ENCODE data around the gene ACSL1. TPM values are rescaled to one million over a fixed set of nuclear protein-coding genes. Genes with fewer than 3 reads are reported as not detected.
"Not testable (repeated sequence)": the region's sequence is repeated elsewhere in the genome, so short reads cannot be mapped to it uniquely, and the experiment has no call there.

Gene ACSL1
- total RNA-seq, 1 experiment from 2014 or later, result 12.9 TPM

DNA sequence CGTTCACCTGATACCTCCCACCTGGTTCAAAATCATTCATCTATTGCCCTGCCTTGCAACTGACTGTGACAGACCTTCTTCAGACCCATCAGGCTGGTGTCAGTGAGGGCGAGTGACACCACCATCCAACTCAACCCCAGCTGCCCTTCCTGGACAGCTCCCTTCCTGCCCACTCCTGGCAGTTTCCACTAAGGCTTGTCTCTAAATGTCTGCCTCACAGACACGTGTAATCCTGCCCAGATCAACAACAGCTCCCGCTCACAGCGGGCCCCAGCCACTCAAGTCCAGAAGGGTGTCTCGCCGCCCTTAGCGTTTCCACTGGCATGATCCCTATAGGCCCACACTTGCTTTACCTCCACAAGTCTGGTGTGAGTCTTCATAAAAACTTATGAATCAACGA is 28.9 kb downstream of the ACSL1 start:
- H3K9me3 ChIP-seq (replicated peaks), result no peaks in the 10 kb centered on the region
- H3K27ac ChIP-seq, result no peak overlapping the region
- H3K4me1 ChIP-seq, result peaks cover 7% of the 10 kb centered on the region
- H3K4me3 ChIP-seq, result no peak overlapping the region
- DNase-seq, result no peak
- H3K27me3 ChIP-seq, result no peaks in the 10 kb centered on the region
- no peaks in the 10 kb centered on the region for H3K36me3 ChIP-seq

DNA sequence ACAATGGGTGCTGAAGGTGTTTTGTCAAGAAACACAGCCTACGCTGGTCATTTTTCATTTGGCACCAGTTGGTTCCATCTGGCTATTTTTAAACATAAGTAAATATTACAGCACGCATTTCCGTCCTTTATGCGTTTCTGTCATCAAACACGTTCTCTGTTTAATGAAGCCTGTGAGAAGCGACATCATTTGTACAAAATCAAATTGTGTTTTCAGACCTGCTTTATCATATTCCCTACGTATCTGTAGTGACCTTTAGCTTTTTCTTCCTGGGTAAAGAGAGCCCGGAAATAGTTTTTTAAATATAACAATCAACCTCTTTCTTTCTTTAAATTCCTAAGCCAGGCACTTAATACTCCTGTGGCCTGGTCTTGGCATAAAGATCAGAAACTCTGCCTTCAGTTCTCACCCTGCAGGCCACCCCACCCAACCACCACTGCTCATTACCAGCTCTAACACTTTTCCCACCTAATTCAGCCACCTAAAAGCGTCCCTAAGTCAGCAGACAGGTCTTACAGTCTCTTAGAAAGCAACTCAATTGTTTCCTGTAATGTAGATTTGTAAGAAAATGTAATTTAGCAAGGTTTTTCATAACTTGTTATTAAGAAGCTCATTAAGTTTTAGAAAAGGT is 30.4 kb downstream of the ACSL1 start:
- Histone ChIP-seq H3K4me1 (peaks cover 7% of the 10 kb centered on the region), H3K27ac (no peak overlapping the region), H3K36me3 (no peaks in the 10 kb centered on the region), H3K9me3 (replicated peaks) (no peaks in the 10 kb centered on the region), H3K27me3 (no peaks in the 10 kb centered on the region), H3K4me3 (no peak overlapping the region)
- no peak for DNase-seq

DNA sequence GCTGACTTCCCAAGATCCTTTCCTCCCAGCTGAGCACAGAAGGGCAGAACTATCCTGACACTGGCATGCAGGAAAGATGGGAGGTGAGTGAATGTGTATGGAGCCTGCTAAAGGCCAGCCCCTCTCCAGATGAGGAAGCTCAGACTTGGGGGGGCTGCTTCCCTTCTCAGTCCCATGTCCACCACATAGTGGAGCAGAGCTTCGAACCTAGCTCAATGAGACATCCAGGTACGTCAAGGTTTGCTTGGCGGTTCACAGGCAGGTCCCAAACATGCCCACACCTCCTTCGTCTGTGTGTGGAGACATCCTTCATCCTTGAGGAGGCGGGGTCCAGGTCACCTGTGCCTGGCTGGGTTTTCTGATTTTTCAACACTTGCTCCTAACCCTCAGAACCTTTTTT is 31.3 kb downstream of the ACSL1 start:
- Histone ChIP-seq H3K27ac (no peak overlapping the region), H3K9me3 (replicated peaks) (no peaks in the 10 kb centered on the region), H3K4me3 (no peak overlapping the region), H3K4me1 (peaks cover 7% of the 10 kb centered on the region), H3K27me3 (no peaks in the 10 kb centered on the region), H3K36me3 (no peaks in the 10 kb centered on the region)
- DNase-seq, result no peak

DNA sequence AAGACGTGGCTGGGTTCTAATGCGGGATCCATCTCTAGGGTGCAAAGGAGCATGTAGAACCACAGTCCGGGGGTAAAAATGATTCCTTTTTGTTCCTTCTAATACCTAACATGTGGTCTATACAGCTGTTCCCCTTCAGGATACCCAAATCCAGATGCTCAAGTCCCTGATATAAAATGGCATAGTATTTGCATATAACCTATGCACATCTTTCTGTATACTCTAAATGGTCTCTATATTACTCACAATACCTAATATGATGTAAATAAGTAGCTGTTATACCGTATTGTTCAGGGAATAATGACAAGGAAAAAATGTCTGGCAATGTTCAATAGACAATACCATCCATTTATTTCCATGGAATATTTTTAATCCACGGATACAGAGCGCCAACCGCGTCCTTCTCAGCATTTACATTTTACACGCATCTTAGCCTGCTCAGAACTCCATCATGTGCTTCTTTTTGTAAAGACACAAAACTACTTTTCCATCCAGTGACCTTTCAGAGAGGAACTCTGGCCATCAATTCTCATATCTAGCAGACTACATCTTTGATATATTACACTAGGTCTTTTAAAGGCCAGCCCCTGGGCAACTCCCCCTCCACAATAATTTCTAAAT is 31.9 kb downstream of the ACSL1 start:
- Histone ChIP-seq H3K4me3 (no peak overlapping the region), H3K27me3 (no peaks in the 10 kb centered on the region), H3K9me3 (replicated peaks) (no peaks in the 10 kb centered on the region), H3K4me1 (peaks cover 7% of the 10 kb centered on the region), H3K27ac (no peak overlapping the region), H3K36me3 (no peaks in the 10 kb centered on the region)
- no peak for DNase-seq

DNA sequence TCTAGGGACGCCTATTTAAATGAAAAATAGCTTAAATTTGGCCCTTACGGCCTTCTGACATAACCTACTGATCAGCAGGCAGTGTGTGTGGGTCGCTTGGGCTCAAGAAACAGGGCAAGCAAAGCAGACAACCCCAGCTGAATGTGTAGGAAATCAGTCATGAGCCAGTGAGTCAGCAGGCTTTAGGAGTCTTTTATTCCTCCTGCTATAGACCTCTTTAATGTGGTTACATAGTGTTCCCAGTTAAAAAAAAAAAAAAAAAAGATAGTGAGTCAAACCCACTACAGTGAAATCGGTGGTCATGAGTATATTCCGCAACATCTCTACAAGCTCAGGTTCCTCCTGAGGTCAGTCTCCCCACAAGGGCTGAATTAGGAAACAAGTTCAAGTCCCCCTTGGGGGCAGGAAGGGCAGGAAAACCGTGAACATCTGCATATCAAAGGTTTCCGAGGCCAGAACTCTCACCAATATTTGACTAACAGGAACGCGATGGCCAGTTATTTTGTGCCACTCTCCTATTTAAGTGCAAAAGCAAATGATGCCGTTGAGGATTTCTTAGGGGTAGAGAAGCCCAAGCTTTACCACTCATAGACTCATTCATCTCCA is 32.7 kb downstream of the ACSL1 start:
- Histone ChIP-seq H3K36me3 (no peaks in the 10 kb centered on the region), H3K27me3 (no peaks in the 10 kb centered on the region), H3K27ac (no peak overlapping the region), H3K4me1 (peaks cover 7% of the 10 kb centered on the region), H3K4me3 (no peak overlapping the region), H3K9me3 (replicated peaks) (no peaks in the 10 kb centered on the region)
- peak; percentile 26 to 51 for DNase-seq

DNA sequence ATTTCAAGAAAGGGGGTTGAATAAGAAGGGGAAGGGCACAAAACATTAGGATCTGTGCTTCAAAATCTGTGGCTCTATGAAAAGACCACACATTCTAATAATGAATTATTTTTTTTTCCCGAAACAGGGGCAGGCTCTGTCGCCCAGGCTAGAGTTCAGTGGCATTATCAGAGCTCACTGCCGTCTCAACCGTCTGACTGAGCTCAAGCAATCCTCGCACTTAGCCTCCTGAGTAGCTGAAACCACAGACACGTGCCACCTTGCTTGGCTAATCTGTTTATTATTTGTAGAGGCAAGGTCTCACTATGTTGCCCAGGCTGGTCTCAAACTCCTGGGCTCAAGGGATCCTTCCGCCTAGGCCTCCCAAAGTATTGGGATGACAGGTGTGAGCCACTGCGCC is 33.4 kb downstream of the ACSL1 start:
- H3K4me3 ChIP-seq, result no peak overlapping the region
- H3K27ac ChIP-seq, result no peak overlapping the region
- H3K4me1 ChIP-seq, result peaks cover 7% of the 10 kb centered on the region
- DNase-seq, result peak in 1 of 2 experiments; percentile 20
- no peaks in the 10 kb centered on the region for H3K27me3 ChIP-seq
- H3K9me3 ChIP-seq (replicated peaks), result no peaks in the 10 kb centered on the region
- no peaks in the 10 kb centered on the region for H3K36me3 ChIP-seq

DNA sequence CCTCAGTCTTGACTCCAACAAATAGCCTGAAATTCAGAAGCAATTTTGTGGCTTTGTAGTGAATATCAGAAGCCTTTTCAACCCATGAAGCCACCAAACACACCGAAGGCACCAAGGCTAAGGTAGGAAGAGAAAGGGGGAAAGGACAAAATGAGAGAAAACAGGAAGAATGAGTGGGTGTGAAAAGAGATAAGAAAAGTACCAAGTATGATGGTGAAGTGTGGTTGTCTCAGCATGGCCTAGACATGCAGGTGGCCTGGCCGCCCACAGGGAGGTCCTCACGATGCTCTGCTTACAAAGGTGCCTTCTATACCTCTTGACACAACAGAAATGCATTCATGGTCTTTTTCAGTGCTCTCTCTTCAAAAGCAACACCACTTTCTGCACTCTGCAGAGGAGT is 34.9 kb downstream of the ACSL1 start:
- no peak for DNase-seq
- Histone ChIP-seq H3K4me1 (peaks cover 7% of the 10 kb centered on the region), H3K27me3 (no peaks in the 10 kb centered on the region), H3K27ac (no peak overlapping the region), H3K36me3 (no peaks in the 10 kb centered on the region), H3K9me3 (replicated peaks) (no peaks in the 10 kb centered on the region), H3K4me3 (no peak overlapping the region)

DNA sequence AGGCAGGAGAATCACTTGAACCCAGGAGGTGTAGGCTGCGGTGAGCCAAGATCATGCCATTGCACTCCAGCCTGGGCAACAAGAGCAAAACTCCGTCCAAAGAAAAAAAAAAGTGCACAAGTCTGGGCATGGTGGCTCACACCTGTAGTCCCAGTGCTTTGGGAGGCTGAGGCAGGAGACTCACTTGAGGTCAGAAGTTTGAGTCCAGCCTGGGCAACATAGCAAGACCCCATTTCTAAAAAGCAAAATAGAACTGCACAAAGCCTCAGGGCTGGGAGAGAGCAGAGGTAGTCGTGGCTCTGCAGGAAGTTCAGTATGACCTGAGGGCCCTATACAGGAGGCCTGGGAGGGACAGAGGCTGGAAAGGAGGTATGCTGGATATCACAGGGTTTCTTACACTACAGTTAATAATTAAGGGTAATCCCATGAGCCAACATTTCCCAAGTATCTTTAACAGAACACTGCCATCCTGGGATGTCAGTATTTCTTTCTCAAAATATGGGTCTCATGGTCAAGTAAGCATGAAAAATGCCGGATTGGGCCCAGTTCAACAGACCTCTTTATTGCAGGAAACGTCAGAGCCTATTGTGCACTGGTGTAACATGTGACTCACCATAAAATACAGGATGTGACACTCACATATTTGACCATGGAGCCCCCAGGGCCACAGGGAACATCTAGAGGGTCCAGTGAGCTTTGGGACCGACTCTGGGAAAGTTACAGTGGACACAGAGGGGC is 37.8 kb downstream of the ACSL1 start:
- DNase-seq, result no peak
- Histone ChIP-seq H3K36me3 (no peaks in the 10 kb centered on the region), H3K9me3 (replicated peaks) (no peaks in the 10 kb centered on the region), H3K27me3 (no peaks in the 10 kb centered on the region), H3K4me1 (peaks cover 7% of the 10 kb centered on the region), H3K27ac (no peak overlapping the region), H3K4me3 (no peak overlapping the region)

DNA sequence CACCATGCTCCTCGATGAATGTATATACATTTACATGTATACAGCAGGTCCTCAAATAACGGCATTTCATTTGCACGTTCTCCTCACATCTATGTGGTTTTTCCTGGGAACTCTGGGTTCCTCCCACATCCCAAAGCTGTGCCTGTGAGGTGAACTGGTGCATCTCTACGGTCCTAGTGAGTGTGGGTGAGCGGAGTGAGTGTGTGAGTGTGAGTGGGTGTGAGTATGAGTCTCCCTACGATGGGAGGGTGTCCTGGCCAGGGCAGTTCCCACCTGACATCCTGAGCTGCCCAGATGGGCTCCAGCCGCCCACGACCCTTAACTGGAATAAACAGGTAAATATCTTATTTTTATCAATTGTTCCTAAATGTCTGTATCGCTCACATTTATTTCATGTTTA is 40.0 kb downstream of the ACSL1 start:
- no peaks in the 10 kb centered on the region for H3K9me3 ChIP-seq (replicated peaks)
- no peaks in the 10 kb centered on the region for H3K36me3 ChIP-seq
- no peaks in the 10 kb centered on the region for H3K27me3 ChIP-seq
- H3K27ac ChIP-seq, result no peak overlapping the region
- H3K4me3 ChIP-seq, result no peak overlapping the region
- H3K4me1 ChIP-seq, result 0 out of 2 replicates have a peak, but pooled peaks cover 2% of the 10 kb centered on the region
- DNase-seq, result no peak

DNA sequence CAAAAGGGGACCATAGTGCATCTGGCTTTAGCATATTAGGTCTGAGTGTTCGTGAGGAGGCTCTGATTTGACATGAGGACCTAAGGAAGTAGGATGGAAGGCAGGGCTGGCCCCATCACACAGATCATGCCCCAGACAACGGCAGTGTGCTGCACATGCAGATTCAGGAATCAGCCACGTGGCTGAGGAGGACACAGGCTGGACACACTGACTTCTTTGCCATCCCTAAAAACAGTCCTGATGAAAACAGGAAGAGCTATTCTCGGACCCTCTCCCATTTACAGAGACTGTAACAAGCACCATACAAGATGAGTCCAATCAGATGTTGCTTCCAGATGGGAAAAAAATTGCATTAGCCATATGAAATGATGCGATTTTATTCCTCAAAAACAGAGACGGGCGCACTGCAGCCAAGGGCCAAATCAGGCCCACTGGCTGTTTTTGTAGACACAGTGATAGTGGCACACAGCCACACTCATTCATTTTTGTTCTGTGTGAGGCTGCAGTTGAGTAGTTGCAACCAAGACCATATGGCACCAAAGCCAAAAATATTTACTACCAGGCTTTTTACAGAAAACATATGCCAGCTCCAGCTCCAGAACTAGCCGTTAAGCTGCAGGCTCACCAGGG is 41.0 kb downstream of the ACSL1 start:
- Histone ChIP-seq H3K27ac (no peak overlapping the region), H3K4me3 (no peak overlapping the region), H3K9me3 (replicated peaks) (no peaks in the 10 kb centered on the region), H3K4me1 (0 out of 2 replicates have a peak, but pooled peaks cover 2% of the 10 kb centered on the region), H3K27me3 (no peaks in the 10 kb centered on the region), H3K36me3 (no peaks in the 10 kb centered on the region)
- DNase-seq, result no peak

DNA sequence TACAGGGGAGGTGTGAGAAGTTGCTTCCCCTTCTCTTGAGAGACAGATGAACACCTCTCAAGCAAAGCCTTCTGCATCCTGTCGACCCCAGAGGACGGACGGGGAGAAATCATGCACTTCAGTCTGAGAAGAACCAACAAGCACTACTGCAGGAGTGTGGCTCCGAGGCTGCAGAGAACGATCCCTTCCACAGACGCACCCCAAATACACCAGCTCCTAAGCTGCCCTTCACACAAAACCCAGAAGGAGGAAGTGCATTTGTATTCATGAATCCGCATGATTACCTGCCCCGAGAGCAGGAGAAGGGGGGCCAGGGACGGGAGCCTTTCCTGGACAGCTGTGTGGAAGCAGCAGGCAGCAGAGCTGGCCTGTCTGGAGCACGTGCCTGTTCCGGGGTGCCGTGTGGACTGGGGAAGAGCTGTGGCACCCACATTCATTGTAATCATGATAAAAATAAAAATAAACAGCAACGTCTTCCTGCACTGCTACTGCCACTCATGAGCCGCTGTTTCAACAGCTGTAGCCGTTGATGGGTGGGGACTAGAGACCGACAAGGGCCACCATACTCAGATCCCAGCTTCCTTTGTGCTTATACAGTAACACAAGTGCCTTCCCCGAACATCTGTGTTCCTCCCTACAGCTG is 42.9 kb downstream of the ACSL1 start:
- H3K27me3 ChIP-seq, result no peaks in the 10 kb centered on the region
- H3K9me3 ChIP-seq (replicated peaks), result no peaks in the 10 kb centered on the region
- 0 out of 2 replicates have a peak, but pooled peaks cover 2% of the 10 kb centered on the region for H3K4me1 ChIP-seq
- H3K36me3 ChIP-seq, result no peaks in the 10 kb centered on the region
- H3K27ac ChIP-seq, result no peak overlapping the region
- no peak overlapping the region for H3K4me3 ChIP-seq
- peak in 1 of 2 experiments; percentile 19 for DNase-seq

DNA sequence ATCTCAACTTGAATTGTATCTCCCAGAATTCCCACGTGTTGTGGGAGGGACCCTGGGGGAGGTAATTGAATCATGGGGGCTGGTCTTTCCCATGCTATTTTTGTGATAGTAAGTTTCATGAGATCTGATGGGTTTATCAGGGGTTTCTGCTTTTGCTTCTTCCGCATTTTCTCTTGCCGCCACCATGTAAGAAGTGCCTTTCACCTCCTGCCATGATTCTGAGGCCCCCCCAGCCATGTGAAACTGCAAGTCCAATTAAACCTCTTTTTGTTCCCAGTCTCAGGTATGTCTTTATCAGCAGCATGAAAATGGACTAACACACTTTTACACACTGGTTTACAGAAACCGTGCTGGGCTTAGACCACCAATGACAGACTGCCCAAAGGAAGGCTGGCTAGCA is 46.6 kb downstream of the ACSL1 start:
- H3K27me3 ChIP-seq; H3K4me1 ChIP-seq; H3K4me3 ChIP-seq; H3K36me3 ChIP-seq; H3K9me3 ChIP-seq (replicated peaks); H3K27ac ChIP-seq; DNase-seq: not testable (repeated sequence)

DNA sequence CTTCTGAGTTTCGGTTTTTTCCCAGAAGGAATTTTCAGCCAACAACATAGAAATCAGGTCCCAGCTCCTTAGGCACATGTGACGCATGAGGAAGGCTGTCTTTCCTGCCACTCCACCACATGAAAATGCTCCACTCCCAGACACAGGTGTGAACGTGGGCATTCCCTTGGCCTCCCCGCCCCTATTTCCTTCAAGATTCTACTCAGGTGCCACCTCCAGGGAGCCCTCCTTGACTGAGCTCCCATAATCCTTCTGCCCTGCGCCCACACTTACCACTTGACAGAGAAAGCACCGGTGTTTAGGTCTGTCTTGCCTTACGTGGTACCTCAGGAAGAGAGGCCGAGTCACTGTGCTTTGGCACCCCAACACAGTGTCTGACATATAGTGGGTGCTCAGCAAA is 47.4 kb downstream of the ACSL1 start:
- Histone ChIP-seq H3K4me3 (no peak overlapping the region), H3K27ac (no peak overlapping the region), H3K36me3 (no peaks in the 10 kb centered on the region), H3K27me3 (no peaks in the 10 kb centered on the region), H3K9me3 (replicated peaks) (no peaks in the 10 kb centered on the region), H3K4me1 (0 out of 2 replicates have a peak, but pooled peaks cover 2% of the 10 kb centered on the region)
- DNase-seq, result no peak

DNA sequence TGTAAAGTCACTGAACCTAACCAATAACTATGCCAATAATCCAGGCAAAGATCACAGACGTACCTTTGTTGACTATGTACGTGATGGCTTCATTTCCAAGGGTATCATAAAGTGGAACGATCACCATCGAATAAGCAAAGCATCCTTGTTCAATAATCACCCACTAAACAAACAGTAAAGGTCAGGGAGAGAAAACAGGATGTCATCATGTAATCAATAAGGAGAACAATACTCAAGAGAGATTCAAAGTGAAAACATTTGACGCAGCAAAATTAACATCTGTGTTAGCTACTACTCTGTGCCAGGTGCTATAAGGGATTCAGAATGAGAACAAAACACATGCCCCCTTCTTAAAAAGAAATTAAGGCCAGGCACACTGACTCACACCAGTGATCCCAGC is 48.9 kb downstream of the ACSL1 start:
- Histone ChIP-seq H3K9me3 (replicated peaks) (no peaks in the 10 kb centered on the region), H3K27me3 (no peaks in the 10 kb centered on the region), H3K27ac (no peak overlapping the region), H3K36me3 (no peaks in the 10 kb centered on the region), H3K4me1 (no peaks in the 10 kb centered on the region), H3K4me3 (no peak overlapping the region)
- DNase-seq, result no peak

All from SJCRH30 (cell line).